ES-I3 (cell line): ENCODE measurements around the gene GPR15LG.

Experiments
- H3K36me3 ChIP-seq: 2 replicates; pipeline ENCODE4 v1.6.1; 2013; ENCODE audit warnings: mild to moderate bottlenecking, low read length, control low read depth, moderate library complexity; ENCODE audit not compliant: insufficient read depth
- H3K4me1 ChIP-seq: 2 replicates; pipeline ENCODE4 v1.6.1; 2013; ENCODE audit warnings: mild to moderate bottlenecking, control low read depth, low read length; ENCODE audit not compliant: insufficient read depth
- H3K9ac ChIP-seq: 2 replicates; pipeline ENCODE4 v1.6.1; 2013; ENCODE audit warnings: low read depth, mild to moderate bottlenecking, low read length, moderate library complexity
- H3K9me3 ChIP-seq: 2 replicates; pipeline ENCODE4 v1.6.1; 2013; ENCODE audit warnings: mild to moderate bottlenecking, low read length, moderate library complexity; ENCODE audit not compliant: control insufficient read depth, insufficient read depth

The GPR15LG gene

DNA sequence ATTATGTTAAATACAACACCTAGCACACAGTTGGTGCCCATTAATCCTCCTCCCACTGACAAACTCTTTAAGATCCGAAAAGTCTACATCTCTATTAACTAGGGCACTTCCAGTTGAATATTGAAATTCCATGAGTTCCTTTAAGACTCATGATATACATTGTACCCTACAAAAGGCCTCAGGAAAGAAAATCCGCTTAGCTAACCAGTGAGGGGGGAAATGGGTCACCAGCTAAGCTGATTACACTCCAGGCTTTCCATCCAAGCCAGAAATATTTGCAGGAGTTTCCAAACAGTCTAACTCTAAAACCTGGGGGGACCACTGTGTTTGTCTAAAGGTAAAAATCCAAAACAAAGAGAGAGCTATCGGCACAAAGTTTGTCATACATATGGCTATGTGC lies 53.0 kb downstream of the GPR15LG start:
- Histone ChIP-seq H3K36me3 (no peaks in the 10 kb centered on the region), H3K4me1 (no peaks in the 10 kb centered on the region), H3K9me3 (no peaks in the 10 kb centered on the region), H3K9ac (no peak overlapping the region)

DNA sequence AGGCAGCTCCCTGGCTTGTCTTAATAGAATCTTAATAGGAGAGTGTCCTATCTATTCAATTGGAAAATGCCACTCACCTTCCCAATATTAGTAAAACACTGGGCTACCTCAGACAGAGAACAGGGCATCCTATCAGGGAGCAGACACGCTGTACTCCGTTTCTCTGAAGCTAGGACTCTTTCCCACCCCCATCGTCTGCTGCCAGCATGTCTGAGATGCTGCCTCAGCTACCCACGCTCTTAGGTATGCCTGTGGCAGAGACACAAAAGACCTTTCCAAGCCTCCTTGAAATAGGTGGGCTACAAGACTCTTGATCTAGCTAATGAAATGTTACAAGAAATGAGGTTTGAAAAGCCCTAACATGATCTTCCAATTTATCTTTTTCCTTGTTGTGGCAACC lies 54.2 kb downstream of the GPR15LG start:
- H3K4me1 ChIP-seq = no peaks in the 10 kb centered on the region
- no peaks in the 10 kb centered on the region for H3K9me3 ChIP-seq
- no peaks in the 10 kb centered on the region for H3K36me3 ChIP-seq
- no peak overlapping the region for H3K9ac ChIP-seq

DNA sequence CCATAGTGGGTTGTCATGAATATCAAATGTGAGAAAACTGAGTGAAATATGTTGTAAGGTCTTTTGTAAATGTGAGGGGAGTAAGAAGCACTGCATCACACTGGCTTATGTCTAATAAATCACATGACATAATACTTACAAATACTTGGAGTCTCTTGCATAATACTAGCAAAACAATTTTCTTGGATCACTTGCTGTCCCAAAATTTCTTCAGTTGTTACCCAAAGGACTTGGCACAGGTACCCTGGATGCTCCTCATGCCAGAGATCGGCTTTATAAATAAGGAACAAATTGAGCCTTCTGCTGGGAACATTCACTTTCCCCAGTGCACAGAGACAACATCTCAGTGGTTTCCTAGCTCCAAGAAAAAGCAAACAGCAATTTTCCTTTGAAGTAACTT lies 56.8 kb downstream of the GPR15LG start:
- Histone ChIP-seq H3K9me3 (no peaks in the 10 kb centered on the region), H3K9ac (no peak overlapping the region), H3K36me3 (no peaks in the 10 kb centered on the region), H3K4me1 (no peaks in the 10 kb centered on the region)

DNA sequence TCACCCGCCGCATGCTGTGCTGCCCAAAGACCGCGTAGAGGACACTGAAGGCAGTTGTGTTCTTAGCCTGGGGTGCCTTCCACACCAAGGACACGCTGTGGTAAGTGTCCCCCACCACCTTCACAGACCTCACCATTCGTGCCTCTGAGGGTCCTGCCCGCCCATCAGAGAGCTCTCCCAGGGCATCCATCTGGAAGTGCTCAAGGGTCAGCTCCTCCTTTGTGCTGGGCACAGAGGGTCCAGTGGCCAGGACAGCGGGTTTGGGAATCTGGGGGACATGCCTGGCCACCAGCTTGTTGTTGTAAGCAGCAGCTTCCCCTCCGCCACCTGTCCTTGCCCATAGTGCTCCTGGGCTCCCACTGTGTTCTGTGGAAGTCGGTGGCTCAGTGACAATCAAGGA lies 58.8 kb downstream of the GPR15LG start:
- Histone ChIP-seq H3K4me1 (no peaks in the 10 kb centered on the region), H3K9me3 (no peaks in the 10 kb centered on the region), H3K36me3 (no peaks in the 10 kb centered on the region), H3K9ac (no peak overlapping the region)

DNA sequence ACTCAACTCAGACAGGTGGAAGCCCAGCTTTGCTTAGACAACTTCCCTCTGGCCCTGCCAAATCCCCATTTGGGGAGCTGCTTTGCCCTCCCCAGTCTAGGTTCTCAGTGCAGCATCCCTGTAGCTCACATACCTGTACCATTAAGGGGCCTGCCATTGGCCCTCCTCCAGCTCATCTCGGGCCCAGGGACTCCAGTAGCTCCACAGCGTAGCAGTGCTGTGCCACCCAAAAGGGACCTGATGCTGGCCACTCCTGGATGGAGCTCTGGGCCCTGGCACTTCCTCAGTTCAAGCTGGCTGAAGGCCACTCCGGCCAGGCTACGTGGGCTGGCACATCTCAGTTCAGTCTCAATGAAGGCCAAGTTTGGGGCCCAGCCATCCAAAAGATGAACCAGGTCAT lies 60.3 kb downstream of the GPR15LG start:
- no peaks in the 10 kb centered on the region for H3K36me3 ChIP-seq
- H3K9ac ChIP-seq = no peak overlapping the region
- no peaks in the 10 kb centered on the region for H3K9me3 ChIP-seq
- no peaks in the 10 kb centered on the region for H3K4me1 ChIP-seq

DNA sequence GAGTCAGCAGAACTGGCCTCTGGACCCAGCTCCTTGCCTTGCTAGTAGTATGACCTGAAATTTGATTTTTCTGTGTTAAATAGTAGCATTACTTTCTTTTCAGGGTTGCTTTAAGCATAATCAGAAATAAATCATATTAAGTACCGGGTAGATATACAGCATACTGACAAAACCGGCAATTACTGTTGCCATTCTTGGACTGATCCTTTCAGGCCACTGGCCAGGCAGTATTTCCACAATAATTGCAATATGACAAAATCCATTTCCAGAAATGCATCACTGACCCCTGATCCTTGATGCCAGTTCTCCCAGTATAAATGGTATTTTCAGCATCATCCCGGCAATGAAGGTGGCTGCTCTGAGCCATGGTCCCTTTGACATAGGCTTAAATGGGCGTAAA lies 60.9 kb downstream of the GPR15LG start:
- Histone ChIP-seq H3K4me1 (no peaks in the 10 kb centered on the region), H3K9me3 (no peaks in the 10 kb centered on the region), H3K9ac (no peak overlapping the region), H3K36me3 (no peaks in the 10 kb centered on the region)
